ENCODE measurements around the gene PSMG2.

The PSMG2 gene

GRCh38 chr18:12767580-12768155 is 64.8 kb downstream of the PSMG2 start:
- DNase-seq = no peak

GRCh38 chr18:12768625-12769024 is 65.8 kb downstream of the PSMG2 start:
- peak; percentile 13 for DNase-seq

- DNase-seq = no peak
Observed at GRCh38 chr18:12769136-12769535, 66.3 kb downstream of the PSMG2 start.

- DNase-seq = no peak
Observed at GRCh38 chr18:12769644-12770440, 67.0 kb downstream of the PSMG2 start.

GRCh38 chr18:12770469-12771219 is 67.8 kb downstream of the PSMG2 start:
- no peak for DNase-seq

GRCh38 chr18:12772111-12772510 is 69.3 kb downstream of the PSMG2 start:
- DNase-seq = no peak

- no peak for DNase-seq
Observed at GRCh38 chr18:12773369-12773768, 70.5 kb downstream of the PSMG2 start.

GRCh38 chr18:12774982-12775381 is 72.1 kb downstream of the PSMG2 start:
- DNase-seq = no peak
